Measurements from ENCODE around the gene CYB5A.
A peak's percentile ranks its signal among the peaks of the same experiment; 100 is the strongest.
"Not testable (repeated sequence)": the region's sequence is repeated elsewhere in the genome, so short reads cannot be mapped to it uniquely, and the experiment has no call there.

Gene CYB5A

GRCh38 chr18:74291771-74292540 lies at the start of gene CYB5A:
Gene CYB5A (minus strand): TSS chr18:74291963. CDS start chr18:74291875, 88 bp downstream.
- DNase-seq = peak; percentile 92

- no peak for DNase-seq
Measured at GRCh38 chr18:74337912-74338309, 46.1 kb upstream of the CYB5A start.

- no peak for DNase-seq
Measured at GRCh38 chr18:74337155-74337911, 45.6 kb upstream of the CYB5A start.

- DNase-seq = no peak
Measured at GRCh38 chr18:74336656-74337055, 44.9 kb upstream of the CYB5A start.

GRCh38 chr18:74334242-74334893 lies 42.6 kb upstream of the CYB5A start:
- no peak for DNase-seq

- no peak for DNase-seq
Measured at GRCh38 chr18:74333091-74333490, 41.3 kb upstream of the CYB5A start.

- DNase-seq = no peak
Measured at GRCh38 chr18:74331404-74331803, 39.6 kb upstream of the CYB5A start.

- no peak for DNase-seq
Measured at GRCh38 chr18:74329688-74330205, 38.0 kb upstream of the CYB5A start.

- DNase-seq = no peak
Measured at GRCh38 chr18:74328206-74328605, 36.4 kb upstream of the CYB5A start.

GRCh38 chr18:74326791-74327190 lies 35.0 kb upstream of the CYB5A start:
- DNase-seq = not testable (repeated sequence)

GRCh38 chr18:74326231-74326630 lies 34.5 kb upstream of the CYB5A start:
- DNase-seq = no peak

- no peak for DNase-seq
Measured at GRCh38 chr18:74316257-74317170, 24.8 kb upstream of the CYB5A start.

GRCh38 chr18:74315464-74316256 lies 23.9 kb upstream of the CYB5A start, which contains the start of gene C18orf63:
Gene C18orf63 (plus strand): TSS chr18:74315839. CDS start chr18:74317866, 2,027 bp downstream.
- DNase-seq = no peak

GRCh38 chr18:74314759-74315463 lies 23.1 kb upstream of the CYB5A start:
- DNase-seq = no peak

- DNase-seq = no peak
Measured at GRCh38 chr18:74311000-74311399, 19.2 kb upstream of the CYB5A start.

- DNase-seq = no peak
Measured at GRCh38 chr18:74310411-74310810, 18.6 kb upstream of the CYB5A start.

- DNase-seq = no peak
Measured at GRCh38 chr18:74303936-74304335, 12.2 kb upstream of the CYB5A start.

GRCh38 chr18:74303306-74303705 lies 11.5 kb upstream of the CYB5A start:
- no peak for DNase-seq

- DNase-seq = no peak
Measured at GRCh38 chr18:74299746-74300145, 8.0 kb upstream of the CYB5A start.

GRCh38 chr18:74299162-74299561 lies 7.4 kb upstream of the CYB5A start:
- no peak for DNase-seq

GRCh38 chr18:74294526-74294925 lies 2.8 kb upstream of the CYB5A start:
- no peak for DNase-seq
